IPS DF 6.9 (cell line): ENCODE measurements around the gene LSM2.

ENCODE experiments used
- DNase-seq: peaks from one replicate; pipeline ENCODE4 v3.0.0-alpha.2; 2013; ENCODE audit warnings: low read depth, low spot score
- H3K27ac ChIP-seq: one replicate; pipeline ENCODE4 v1.5.1; 2013; ENCODE audit warnings: low read length, control low read depth
- H3K27me3 ChIP-seq: 2 replicates; pipeline ENCODE4 v1.6.1; 2013; ENCODE audit warnings: mild to moderate bottlenecking, low read length; ENCODE audit not compliant: control insufficient read depth, insufficient read depth
- H3K36me3 ChIP-seq: 2 replicates; pipeline ENCODE4 v1.6.1; 2013; ENCODE audit warnings: low read length; ENCODE audit not compliant: control insufficient read depth, insufficient read depth
- H3K4me1 ChIP-seq: 2 replicates; pipeline ENCODE4 v1.6.1; 2013; ENCODE audit warnings: low read length; ENCODE audit not compliant: control insufficient read depth, insufficient read depth
- H3K4me3 ChIP-seq: 2 replicates; pipeline ENCODE4 v1.5.1; 2013; ENCODE audit warnings: mild to moderate bottlenecking, low read length
- H3K9me3 ChIP-seq: 2 replicates; pipeline ENCODE4 v1.6.1; 2013; ENCODE audit warnings: low read length, inconsistent platforms; ENCODE audit not compliant: control insufficient read depth, insufficient read depth
- WGBS: extraction: QIAGEN DNeasy Blood & Tissue Kit; methylation state at CpG from one replicate; pipeline ENCODE4 v1.1.7; 2013; ENCODE audit warnings: mixed read lengths, missing lambda C conversion rate; ENCODE audit not compliant: insufficient read length, insufficient coverage; 5-methylcytosine and 5-hydroxymethylcytosine counted together

LSM2 gene

DNA sequence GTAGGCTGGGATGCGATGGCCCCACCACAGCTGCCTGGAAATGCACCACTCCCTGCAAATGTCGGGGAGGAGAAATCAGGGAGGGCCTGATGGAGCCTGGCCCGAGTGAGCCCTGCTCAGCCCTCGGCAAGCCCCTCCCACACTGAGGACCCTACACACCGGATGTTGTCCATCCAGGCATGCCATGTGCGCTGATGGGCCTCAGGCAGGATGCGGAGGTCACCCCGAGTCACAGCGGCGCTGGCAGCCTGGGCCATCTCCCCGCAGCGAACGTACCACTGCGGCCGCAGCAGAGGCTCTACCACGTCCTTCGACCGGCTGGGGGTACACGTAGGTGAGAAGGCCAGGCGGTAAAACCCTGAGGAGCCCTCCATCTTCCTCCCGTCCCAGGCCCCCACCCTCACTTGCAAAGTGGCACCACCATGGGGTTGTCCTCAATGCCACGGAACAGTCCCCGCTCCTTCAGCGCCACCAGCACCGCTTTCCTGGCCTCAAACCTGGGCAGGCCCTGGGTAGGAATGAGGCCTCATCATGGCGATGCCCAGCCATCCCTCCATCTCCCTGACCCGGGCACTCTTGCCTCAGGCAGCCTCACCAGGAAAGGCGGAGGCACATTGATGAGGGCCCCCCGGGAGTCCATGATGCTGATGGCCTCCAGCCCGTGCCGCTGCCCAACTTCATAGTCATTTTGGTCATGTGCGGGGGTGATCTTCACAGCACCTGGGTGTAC lies 24.5 kb downstream of the LSM2 start:
- H3K27ac ChIP-seq: no peak overlapping the region
- H3K4me3 ChIP-seq: no peak overlapping the region; the same call in 1 of the 2 replicates
- H3K4me1 ChIP-seq: no peaks in the 10 kb centered on the region; the same call in 1 of the 2 replicates
- H3K9me3 ChIP-seq: no peaks in the 10 kb centered on the region
- no peaks in the 10 kb centered on the region for H3K27me3 ChIP-seq
- H3K36me3 ChIP-seq: peaks cover 53% of the 10 kb centered on the region
- WGBS: no CpG with 5 or more reads among the region's 32 CpGs
- no peak for DNase-seq

DNA sequence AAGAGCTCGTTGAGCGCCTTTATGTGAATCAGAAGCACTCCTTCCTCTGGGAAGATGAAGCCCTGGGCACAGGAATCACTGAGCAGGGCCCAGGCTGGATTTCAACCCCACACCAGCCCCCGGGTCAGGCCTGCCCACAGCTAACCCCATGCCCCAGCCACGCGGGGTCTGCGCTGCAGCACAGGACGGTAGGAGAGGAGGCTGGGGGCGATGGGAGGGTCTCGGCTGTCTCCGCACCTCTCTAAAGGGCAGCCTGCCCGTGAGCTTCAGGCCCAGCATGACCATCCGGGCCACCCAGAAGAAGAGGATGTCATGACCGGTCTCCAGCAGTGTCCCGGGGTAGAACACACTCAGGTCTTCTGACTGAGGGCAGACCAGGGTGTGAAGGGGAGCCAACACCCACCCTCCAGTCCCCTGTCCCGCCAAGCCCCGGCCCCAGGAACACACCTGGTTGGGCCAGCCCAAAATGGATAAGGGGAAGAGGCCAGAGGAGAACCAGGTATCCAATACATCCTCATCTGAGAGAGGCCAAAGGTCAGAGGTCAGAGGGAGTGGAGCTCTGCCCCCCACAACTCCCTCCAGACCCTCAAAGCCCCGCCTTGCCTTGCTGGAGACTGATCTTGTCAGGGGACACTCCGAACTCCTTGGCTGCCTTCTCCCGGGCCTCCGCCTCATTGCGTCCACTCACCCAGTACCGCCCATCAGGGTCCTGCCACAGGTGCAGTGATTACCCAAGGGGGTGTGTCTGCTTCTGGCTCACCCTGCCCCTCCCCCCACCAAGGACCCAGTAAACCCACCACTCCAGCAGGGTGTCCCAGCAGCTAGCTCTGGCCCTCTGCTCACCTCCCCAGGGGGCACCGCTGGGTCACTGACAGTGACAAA lies 25.3 kb downstream of the LSM2 start:
- Histone ChIP-seq H3K4me1 (peaks cover 4% of the 10 kb centered on the region; the same call in 1 of the 2 replicates), H3K4me3 (no peak overlapping the region), H3K27ac (no peak overlapping the region), H3K36me3 (peaks cover 53% of the 10 kb centered on the region), H3K9me3 (no peaks in the 10 kb centered on the region), H3K27me3 (no peaks in the 10 kb centered on the region)
- no CpG with 5 or more reads among the region's 23 CpGs for WGBS
- DNase-seq: no peak

- no CpG with 5 or more reads among the region's 20 CpGs for WGBS
- no peak for DNase-seq
- H3K27ac ChIP-seq: no peak overlapping the region
- H3K4me3 ChIP-seq: no peak overlapping the region
- H3K4me1 ChIP-seq: peaks cover 4% of the 10 kb centered on the region; the same call in 1 of the 2 replicates
- H3K27me3 ChIP-seq: no peaks in the 10 kb centered on the region
- H3K9me3 ChIP-seq: no peaks in the 10 kb centered on the region
- H3K36me3 ChIP-seq: peaks cover 53% of the 10 kb centered on the region
Observed at GRCh38 chr6:31780507-31781243, 26.1 kb downstream of the LSM2 start.

DNA sequence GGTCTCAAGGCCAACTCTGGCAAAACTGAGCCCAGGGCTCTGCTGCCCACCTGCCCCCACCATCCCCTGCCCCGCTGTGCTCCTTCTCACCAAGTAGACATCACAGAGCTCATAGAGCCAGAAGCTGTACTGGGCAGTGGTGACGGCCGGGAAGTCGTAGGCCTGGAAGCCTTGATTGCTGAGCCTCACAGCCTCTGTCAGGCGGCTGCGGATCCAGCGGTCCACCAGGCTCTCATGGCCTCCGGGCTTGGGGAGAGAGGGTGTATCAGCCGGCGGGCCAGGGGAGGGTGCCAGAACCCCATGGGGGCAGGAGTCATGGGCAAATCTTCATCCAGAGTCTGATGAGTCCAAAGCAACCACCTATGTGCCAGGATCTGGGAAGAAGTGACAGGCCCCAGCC lies 26.9 kb downstream of the LSM2 start:
- DNase-seq: no peak
- Histone ChIP-seq H3K4me3 (no peak overlapping the region), H3K4me1 (peaks cover 4% of the 10 kb centered on the region; the same call in 1 of the 2 replicates), H3K36me3 (peaks cover 47% of the 10 kb centered on the region), H3K27ac (no peak overlapping the region), H3K9me3 (no peaks in the 10 kb centered on the region), H3K27me3 (no peaks in the 10 kb centered on the region)
- no CpG with 5 or more reads among the region's 10 CpGs for WGBS

DNA sequence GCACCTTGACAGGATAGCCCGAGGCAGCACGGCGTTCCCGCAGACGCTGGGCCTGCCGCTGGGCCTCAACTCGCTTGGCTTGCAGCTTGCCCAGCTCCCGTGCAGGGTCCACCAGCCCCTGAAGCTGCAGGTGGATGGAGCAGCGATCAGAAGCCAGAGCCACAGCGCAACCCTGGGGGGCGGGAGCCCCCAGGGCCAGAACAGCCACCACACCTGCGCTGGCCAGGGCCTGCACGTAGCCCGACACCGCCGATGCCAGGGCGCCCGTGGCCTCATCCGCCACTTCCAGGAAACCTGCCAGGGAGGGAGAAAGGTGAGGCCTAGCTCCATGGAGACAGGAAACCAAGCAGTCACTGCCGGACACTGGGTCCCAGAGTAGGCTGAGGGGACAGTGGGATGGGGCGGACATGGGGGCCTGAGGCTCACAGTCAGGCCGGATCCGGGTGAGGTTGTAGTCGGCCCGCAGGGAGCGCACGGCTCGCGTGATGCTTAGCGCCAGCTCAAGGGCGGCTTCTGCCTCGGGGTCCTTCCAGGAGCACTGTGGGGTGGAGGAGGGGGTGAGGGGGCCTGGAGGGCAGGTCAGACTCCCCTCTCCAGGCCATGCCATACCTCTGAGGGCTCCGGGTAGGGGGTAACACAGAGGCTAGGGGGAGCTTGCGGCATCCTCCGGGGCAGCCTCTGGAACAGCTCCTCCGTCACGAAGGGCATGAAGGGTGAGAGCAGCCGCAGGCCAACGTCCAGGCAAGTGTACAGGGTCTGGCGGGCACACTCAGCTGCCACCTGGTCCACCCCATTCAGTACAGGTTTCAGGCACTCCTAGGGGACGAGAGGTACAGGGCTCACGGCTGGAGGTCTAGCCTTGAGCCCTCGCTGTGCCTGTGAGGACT lies 27.5 kb downstream of the LSM2 start:
- no peak for DNase-seq
- Histone ChIP-seq H3K9me3 (no peaks in the 10 kb centered on the region), H3K4me3 (no peak overlapping the region), H3K27ac (no peak overlapping the region), H3K4me1 (peaks cover 4% of the 10 kb centered on the region; the same call in 1 of the 2 replicates), H3K27me3 (no peaks in the 10 kb centered on the region), H3K36me3 (peaks cover 41% of the 10 kb centered on the region)
- no CpG with 5 or more reads among the region's 43 CpGs for WGBS

GRCh38 chr6:31778193-31778592 lies 28.6 kb downstream of the LSM2 start:
- no peak for DNase-seq

DNA sequence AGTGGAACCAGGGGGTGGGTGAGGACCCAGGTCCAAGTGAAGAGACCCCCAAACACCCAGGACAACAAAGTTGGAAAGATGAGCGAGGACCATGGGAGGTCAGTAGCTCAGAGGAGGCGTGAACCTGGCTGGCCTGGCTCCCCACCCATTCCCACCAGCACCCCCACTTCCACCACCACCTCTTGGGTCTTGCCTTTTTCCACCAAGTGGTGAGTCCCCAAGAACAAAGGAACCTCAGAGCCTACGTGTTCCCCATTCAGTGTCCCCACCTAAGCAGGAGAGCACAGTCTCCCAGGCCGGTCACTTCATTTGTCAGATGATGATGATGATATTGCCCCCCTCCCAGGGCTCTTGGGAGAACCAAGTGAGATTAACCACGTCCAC lies 29.1 kb downstream of the LSM2 start:
- Histone ChIP-seq H3K27me3 (no peaks in the 10 kb centered on the region), H3K4me1 (peaks cover 4% of the 10 kb centered on the region; the same call in 1 of the 2 replicates), H3K4me3 (no peak overlapping the region), H3K27ac (no peak overlapping the region), H3K36me3 (peaks cover 35% of the 10 kb centered on the region), H3K9me3 (no peaks in the 10 kb centered on the region)
- WGBS: no CpG with 5 or more reads among the region's 5 CpGs
- no peak for DNase-seq

More at GRCh38 chr6:31778193-31778592, 28.6 kb downstream of the LSM2 start:
- Histone ChIP-seq H3K36me3 (peaks cover 36% of the 10 kb centered on the region), H3K4me3 (no peak overlapping the region), H3K4me1 (peaks cover 4% of the 10 kb centered on the region; the same call in 1 of the 2 replicates), H3K27me3 (no peaks in the 10 kb centered on the region), H3K27ac (no peak overlapping the region), H3K9me3 (no peaks in the 10 kb centered on the region)
- WGBS: no CpG with 5 or more reads among the region's 5 CpGs

DNA sequence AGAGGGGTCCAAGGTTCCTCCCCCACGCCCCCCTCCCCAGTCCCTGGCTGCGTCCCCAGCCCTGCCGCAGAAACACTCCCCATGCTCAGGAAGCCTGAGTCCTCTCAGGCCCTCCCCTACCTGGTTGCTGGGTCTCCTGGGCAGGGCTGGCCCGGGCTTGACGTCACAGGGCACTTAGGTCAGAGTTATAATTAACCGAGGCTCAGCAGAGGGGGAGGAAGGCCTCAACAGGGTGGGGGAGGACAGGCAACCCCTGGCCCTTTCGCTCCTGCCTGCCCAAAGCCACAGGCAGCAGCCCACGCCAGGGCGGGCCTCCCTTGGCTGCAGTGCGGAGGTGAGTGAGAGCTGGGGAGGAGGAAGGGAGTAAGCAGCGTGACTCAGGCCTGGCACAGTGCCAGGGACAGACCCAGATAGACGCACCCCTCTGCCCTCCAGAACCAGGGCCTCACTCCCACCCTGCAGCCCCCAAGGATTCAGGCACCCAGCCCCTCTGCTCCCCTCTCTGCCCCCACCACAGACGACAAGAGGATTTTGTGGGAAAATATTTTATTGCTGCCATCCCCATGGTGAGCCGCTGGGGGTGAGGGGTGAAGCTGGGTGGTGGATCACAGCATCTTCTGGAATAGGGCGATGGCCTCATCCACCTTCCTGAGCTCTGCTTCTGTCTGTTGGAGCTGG lies 29.6 kb downstream of the LSM2 start, which contains the start of gene VWA7:
Gene VWA7, minus strand, starts transcription at position 340 of the 678 bp plus-strand sequence. CDS start 549 bp downstream, outside the sequence.
- H3K4me3 ChIP-seq: no peak within 1 kb of the TSS
- H3K4me1 ChIP-seq: peaks cover 4% of the 10 kb centered on the region; the same call in 1 of the 2 replicates
- WGBS: no CpG with 5 or more reads among the region's 15 CpGs
- H3K27me3 ChIP-seq: no peaks in the 10 kb centered on the region
- no peak for DNase-seq
- peaks cover 30% of the 10 kb centered on the region for H3K36me3 ChIP-seq
- H3K9me3 ChIP-seq: no peaks in the 10 kb centered on the region
- H3K27ac ChIP-seq: no peak within 1 kb of the TSS

DNA sequence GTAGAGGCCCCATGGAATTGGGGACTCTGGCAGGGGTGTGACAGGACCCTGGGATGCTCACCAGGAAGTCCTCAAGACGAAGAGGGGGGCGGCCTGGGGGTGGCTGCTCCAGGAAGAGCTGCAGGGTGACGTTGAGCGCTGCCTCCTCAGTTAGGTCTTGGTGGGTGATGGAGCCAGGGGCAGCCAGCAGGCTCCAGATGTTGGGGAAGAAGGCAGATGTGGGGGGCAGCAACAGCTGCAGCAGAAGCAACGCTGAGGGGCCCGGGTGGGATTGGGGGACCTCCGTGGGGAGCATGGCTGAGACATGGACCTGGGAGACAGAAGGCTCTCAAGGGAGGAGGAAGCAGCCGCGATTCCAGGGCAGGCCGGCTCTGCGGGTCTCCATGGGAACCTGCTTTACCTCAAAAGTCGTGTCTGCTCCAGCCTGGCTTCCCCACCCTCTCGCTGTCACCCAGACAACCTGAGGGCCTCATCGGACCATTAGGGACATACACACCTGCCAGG lies 30.2 kb downstream of the LSM2 start:
- Histone ChIP-seq H3K4me1 (peaks cover 4% of the 10 kb centered on the region; the same call in 1 of the 2 replicates), H3K4me3 (no peak overlapping the region), H3K27ac (no peak overlapping the region), H3K9me3 (no peaks in the 10 kb centered on the region), H3K27me3 (no peaks in the 10 kb centered on the region), H3K36me3 (peaks cover 28% of the 10 kb centered on the region)
- no peak for DNase-seq
- no CpG with 5 or more reads among the region's 14 CpGs for WGBS
